Right renal pelvis (tissue), 4 donors: ENCODE measurements around the gene ATAD3A. TPM values are rescaled to one million over a fixed set of nuclear protein-coding genes. Genes with fewer than 3 reads are reported as not detected.
"Not testable (repeated sequence)": the region's sequence is repeated elsewhere in the genome, so short reads cannot be mapped to it uniquely, and the experiment has no call there.

Experiments
- DNase-seq, 4 donors: peaks; one replicate each; pipeline ENCODE4 v3.0.0-alpha.2; 2013; ENCODE audit warnings: low read depth in 4 of 4, low spot score in 3 of 4, missing footprints in 1 of 4
- polyA plus RNA-seq, 4 donors: library from polyadenylated mRNA; unstranded; fragments of 120-200 nt; gene quantifications; one replicate each; pipeline ENCODE4 v1.2.1, GENCODE V29; 2013; ENCODE audit not compliant: insufficient read length in 4 of 4

ATAD3A gene
- polyA plus RNA-seq, 4 donors, result 20.2 to 25.6 (median 21.4) TPM

- no peak for DNase-seq
Observed at GRCh38 chr1:1552263-1552639, 40.3 kb downstream of the ATAD3A start.

GRCh38 chr1:1553821-1554494 lies 42.0 kb downstream of the ATAD3A start:
- no peak for DNase-seq

- DNase-seq, result no peak
Observed at GRCh38 chr1:1554550-1554925, 42.6 kb downstream of the ATAD3A start.

GRCh38 chr1:1554926-1555915 lies 43.3 kb downstream of the ATAD3A start:
- DNase-seq, result no peak

- DNase-seq, result no peak
Observed at GRCh38 chr1:1556505-1556904, 44.5 kb downstream of the ATAD3A start.

- not testable (repeated sequence) for DNase-seq
Observed at GRCh38 chr1:1556961-1557360, 45.0 kb downstream of the ATAD3A start.

GRCh38 chr1:1557688-1558087 lies 45.7 kb downstream of the ATAD3A start:
- DNase-seq, result not testable (repeated sequence)

GRCh38 chr1:1558591-1558990 lies 46.6 kb downstream of the ATAD3A start:
- DNase-seq, result no peak

GRCh38 chr1:1559066-1559465 lies 47.1 kb downstream of the ATAD3A start:
- DNase-seq, result no peak

- DNase-seq, result no peak
Observed at GRCh38 chr1:1560178-1560577, 48.2 kb downstream of the ATAD3A start.

GRCh38 chr1:1561801-1562470 lies 50.0 kb downstream of the ATAD3A start:
- DNase-seq, result no peak

- no peak for DNase-seq
Observed at GRCh38 chr1:1562556-1563195, 50.7 kb downstream of the ATAD3A start.

- DNase-seq, result no peak
Observed at GRCh38 chr1:1563688-1564087, 51.7 kb downstream of the ATAD3A start.

- DNase-seq, result no peak
Observed at GRCh38 chr1:1564268-1564667, 52.3 kb downstream of the ATAD3A start.

GRCh38 chr1:1565340-1565739 lies 53.4 kb downstream of the ATAD3A start:
- DNase-seq, result no peak

GRCh38 chr1:1567152-1567875 lies 55.4 kb downstream of the ATAD3A start:
- no peak for DNase-seq

- DNase-seq, result no peak
Observed at GRCh38 chr1:1567891-1568291, 55.9 kb downstream of the ATAD3A start.

GRCh38 chr1:1569341-1569740 lies 57.4 kb downstream of the ATAD3A start:
- DNase-seq, result no peak

- peak in 2 of 4 donors; percentile 58 to 62 for DNase-seq
Observed at GRCh38 chr1:1573843-1574720, 62.1 kb downstream of the ATAD3A start.
